Breast epithelium (tissue), 3 donors: Measurements from ENCODE around the gene POLD1.
"Not testable (repeated sequence)": the region's sequence is repeated elsewhere in the genome, so short reads cannot be mapped to it uniquely, and the experiment has no call there.

Experiments
- POLR2AphosphoS5 ChIP-seq, 3 donors: sonication (generic); formaldehyde crosslinking; IDR thresholded peaks; one replicate each; pipeline ENCODE4 v1.6.1; 2017; ENCODE audit warnings: antibody characterized with exemption in 3 of 3
- TF ChIP-seq, protein P1 (sequence below), 3 donors: fragments of 450-650 bp; IDR thresholded peaks; one replicate each; pipeline ENCODE4 v1.5.1; 2016 to 2017; ENCODE audit warnings: antibody characterized with exemption in 3 of 3, mild to moderate bottlenecking in 3 of 3, moderate library complexity in 3 of 3

DNA sequence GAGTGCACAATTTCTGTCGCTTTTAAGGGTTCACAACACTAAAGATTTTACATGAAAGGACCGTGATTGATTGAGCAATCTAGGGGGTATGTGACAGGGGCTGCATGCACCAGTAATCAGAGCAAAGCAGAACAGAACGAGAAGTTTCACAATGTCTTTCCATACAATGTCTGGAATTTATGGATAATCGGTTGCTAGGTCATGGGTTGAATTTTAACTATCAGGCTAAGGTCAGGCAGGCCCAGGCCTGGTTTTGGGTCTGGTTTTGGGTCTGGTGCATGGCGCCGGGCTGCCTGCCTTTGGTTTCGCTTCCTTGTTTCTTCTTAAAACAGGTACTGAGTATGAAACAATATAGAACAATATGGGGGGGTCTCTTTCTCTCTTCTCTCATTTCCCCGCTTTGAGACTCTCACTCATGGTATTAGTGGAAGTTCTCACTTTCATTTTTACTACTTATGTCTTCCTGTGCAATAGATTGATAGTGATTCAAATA lies 37.0 kb upstream of the POLD1 start:
- not testable (repeated sequence) for TF ChIP-seq POLR2AphosphoS5 (IDR thresholded peaks at IDR 0.05)
- TF ChIP-seq, protein P1, sequence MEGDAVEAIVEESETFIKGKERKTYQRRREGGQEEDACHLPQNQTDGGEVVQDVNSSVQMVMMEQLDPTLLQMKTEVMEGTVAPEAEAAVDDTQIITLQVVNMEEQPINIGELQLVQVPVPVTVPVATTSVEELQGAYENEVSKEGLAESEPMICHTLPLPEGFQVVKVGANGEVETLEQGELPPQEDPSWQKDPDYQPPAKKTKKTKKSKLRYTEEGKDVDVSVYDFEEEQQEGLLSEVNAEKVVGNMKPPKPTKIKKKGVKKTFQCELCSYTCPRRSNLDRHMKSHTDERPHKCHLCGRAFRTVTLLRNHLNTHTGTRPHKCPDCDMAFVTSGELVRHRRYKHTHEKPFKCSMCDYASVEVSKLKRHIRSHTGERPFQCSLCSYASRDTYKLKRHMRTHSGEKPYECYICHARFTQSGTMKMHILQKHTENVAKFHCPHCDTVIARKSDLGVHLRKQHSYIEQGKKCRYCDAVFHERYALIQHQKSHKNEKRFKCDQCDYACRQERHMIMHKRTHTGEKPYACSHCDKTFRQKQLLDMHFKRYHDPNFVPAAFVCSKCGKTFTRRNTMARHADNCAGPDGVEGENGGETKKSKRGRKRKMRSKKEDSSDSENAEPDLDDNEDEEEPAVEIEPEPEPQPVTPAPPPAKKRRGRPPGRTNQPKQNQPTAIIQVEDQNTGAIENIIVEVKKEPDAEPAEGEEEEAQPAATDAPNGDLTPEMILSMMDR (IDR thresholded peaks at IDR 0.05) = not testable (repeated sequence)
